GM13977 (cell line): Measurements from ENCODE around the gene KIAA0586.
"Not testable (repeated sequence)": the region's sequence is repeated elsewhere in the genome, so short reads cannot be mapped to it uniquely, and the experiment has no call there.

Experiments used
- DNase-seq: peaks from one replicate; pipeline ENCODE4 v3.0.0; 2012; ENCODE audit warnings: low spot score
- in situ Hi-C: fragments of 300-500 bp; cut with MboI; formaldehyde crosslinking; loops from one replicate; pipeline ENCODE4 v1.12.0; 2022; ENCODE audit warnings: low sequenced_read_pairs, low pct_unique_long_range_greater_than_20kb, mixed read lengths, inconsistent platforms; ENCODE audit not compliant: unreplicated experiment
- TF ChIP-seq, protein P1 (sequence below): IDR thresholded peaks from 2 replicates; pipeline ENCODE4 v1.5.1; 2012; ENCODE audit warnings: mild to moderate bottlenecking, control low read depth; ENCODE audit not compliant: insufficient read depth; ENCODE audit errors: extremely low read depth, missing control alignments

KIAA0586 gene

GRCh38 chr14:58501214-58501816 lies 73.8 kb downstream of the KIAA0586 start:
- TF ChIP-seq, protein P1, sequence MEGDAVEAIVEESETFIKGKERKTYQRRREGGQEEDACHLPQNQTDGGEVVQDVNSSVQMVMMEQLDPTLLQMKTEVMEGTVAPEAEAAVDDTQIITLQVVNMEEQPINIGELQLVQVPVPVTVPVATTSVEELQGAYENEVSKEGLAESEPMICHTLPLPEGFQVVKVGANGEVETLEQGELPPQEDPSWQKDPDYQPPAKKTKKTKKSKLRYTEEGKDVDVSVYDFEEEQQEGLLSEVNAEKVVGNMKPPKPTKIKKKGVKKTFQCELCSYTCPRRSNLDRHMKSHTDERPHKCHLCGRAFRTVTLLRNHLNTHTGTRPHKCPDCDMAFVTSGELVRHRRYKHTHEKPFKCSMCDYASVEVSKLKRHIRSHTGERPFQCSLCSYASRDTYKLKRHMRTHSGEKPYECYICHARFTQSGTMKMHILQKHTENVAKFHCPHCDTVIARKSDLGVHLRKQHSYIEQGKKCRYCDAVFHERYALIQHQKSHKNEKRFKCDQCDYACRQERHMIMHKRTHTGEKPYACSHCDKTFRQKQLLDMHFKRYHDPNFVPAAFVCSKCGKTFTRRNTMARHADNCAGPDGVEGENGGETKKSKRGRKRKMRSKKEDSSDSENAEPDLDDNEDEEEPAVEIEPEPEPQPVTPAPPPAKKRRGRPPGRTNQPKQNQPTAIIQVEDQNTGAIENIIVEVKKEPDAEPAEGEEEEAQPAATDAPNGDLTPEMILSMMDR, result peak; percentile 82
- in situ Hi-C loops, result no loop called here
- DNase-seq, result peak; percentile 27

- DNase-seq, result no peak
- TF ChIP-seq, protein P1, result no peak
- in situ Hi-C loops, result no loop called here
Observed at GRCh38 chr14:58513272-58513671, 85.8 kb downstream of the KIAA0586 start.

DNA sequence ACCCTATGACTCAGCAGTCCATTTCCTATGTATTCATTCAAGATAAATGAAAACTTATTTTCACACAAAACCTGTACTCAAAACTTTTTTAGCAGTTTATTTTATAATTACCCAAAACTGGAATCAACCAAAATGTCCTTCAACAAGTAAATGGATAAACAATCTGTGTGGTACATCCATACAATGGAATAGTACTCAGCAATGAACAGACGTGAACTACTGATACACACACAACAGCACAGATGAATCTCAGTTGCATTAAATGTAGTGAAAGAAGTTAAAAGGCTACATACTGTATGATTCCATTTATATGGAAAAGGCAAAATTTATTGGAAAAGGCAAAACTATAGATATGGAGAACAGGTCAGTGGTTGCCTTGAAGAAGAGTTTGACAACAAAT lies 90.1 kb downstream of the KIAA0586 start:
- TF ChIP-seq, protein P1, result no peak
- in situ Hi-C loops, result no loop called here
- no peak for DNase-seq

DNA sequence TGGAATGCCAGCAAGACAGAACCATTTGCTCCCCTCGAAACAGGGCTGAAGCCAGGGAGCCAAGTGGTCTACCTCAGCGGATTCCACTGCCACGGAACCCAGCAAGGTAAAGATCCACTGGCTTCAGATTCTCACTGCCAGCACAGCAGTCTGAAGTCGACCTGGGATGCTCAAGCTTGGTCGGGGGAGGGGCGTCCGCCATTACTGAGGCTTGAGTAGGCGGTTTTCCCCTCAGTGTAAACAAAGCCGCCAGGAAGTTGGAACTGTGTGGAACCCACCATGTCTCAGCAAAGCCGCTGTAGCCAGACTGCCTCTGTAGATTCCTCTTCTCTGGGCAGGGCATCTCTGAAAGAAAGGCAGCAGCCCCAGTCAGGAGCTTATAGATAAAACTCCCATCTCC lies 98.2 kb downstream of the KIAA0586 start:
- in situ Hi-C loops, DNase-seq: not testable (repeated sequence)

DNA sequence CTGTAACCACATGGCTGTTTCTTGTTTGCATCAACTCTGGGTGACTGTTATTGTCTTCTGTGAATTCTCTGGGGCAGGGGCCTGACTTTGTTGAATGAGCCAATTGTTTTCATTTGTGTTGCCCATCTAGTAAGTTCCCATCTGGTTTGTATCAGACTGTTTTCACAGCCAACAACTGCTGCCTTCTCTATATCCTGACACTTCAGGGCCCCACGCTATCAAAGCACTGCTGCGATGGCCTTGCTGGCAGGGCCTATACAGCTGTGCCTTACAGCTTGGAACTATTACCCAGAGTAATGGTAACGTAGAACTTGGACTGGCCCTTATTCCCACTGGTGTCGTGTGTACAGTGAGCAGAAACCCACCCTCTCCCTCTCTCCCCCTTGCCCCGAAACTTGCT lies 105.9 kb downstream of the KIAA0586 start:
- TF ChIP-seq, protein P1, result no peak
- DNase-seq, result no peak
- in situ Hi-C loops, result no loop called here

GRCh38 chr14:58535044-58535443 lies 107.5 kb downstream of the KIAA0586 start:
- DNase-seq, result no peak
- in situ Hi-C loops, result no loop called here
- TF ChIP-seq, protein P1, result no peak

GRCh38 chr14:58537004-58537403 lies 109.5 kb downstream of the KIAA0586 start:
- DNase-seq, result no peak
- in situ Hi-C loops, result no loop called here
- TF ChIP-seq, protein P1, result no peak
